GM12892 (cell line): Measurements from ENCODE around the gene ZHX3.
A peak's percentile ranks its signal among the peaks of the same experiment; 100 is the strongest.

ENCODE experiments used
- DNase-seq: peaks from one replicate; pipeline ENCODE4 v3.0.0; 2011; ENCODE audit not compliant: insufficient read length
- FAIRE-seq: peaks from 2 replicates; lab custom pipeline; 2011; peaks lifted over from hg19 to GRCh38; lab: Jason Lieb, UNC
- POLR2A ChIP-seq: IDR thresholded peaks from 2 replicates; pipeline ENCODE4 v1.6.1; 2011; ENCODE audit warnings: low read depth, low read length, control low read depth
- POLR2AphosphoS5 ChIP-seq: IDR thresholded peaks from 2 replicates; pipeline ENCODE4 v1.6.1; 2011; ENCODE audit warnings: low read depth, low read length, control low read depth
- TAF1 ChIP-seq: IDR thresholded peaks from 2 replicates; pipeline ENCODE4 v1.6.1; 2011; ENCODE audit warnings: low read depth, mild to moderate bottlenecking, control low read depth, low read length, borderline replicate concordance

ZHX3 gene

GRCh38 chr20:41162396-41162795 is 155.1 kb downstream of the ZHX3 start:
- DNase-seq (no peak), FAIRE-seq (no peak)
- TF ChIP-seq POLR2AphosphoS5, result no peak
- no peak for TF ChIP-seq TAF1
- TF ChIP-seq POLR2A, result no peak

- DNase-seq (no peak), FAIRE-seq (no peak)
- TF ChIP-seq POLR2A (no peak), TAF1 (no peak), POLR2AphosphoS5 (no peak)
Observed at GRCh38 chr20:41161886-41162285, 155.6 kb downstream of the ZHX3 start.

GRCh38 chr20:41160686-41161085 is 156.8 kb downstream of the ZHX3 start:
- no peak for DNase-seq
- TF ChIP-seq POLR2A (no peak), POLR2AphosphoS5 (no peak), TAF1 (no peak)
- FAIRE-seq, result peak; percentile 44

GRCh38 chr20:41159547-41159946 is 158.0 kb downstream of the ZHX3 start:
- no peak for DNase-seq
- TF ChIP-seq TAF1 (no peak), POLR2A (no peak), POLR2AphosphoS5 (no peak)
- peak; percentile 36 for FAIRE-seq

GRCh38 chr20:41158082-41158625 is 159.4 kb downstream of the ZHX3 start:
- TF ChIP-seq TAF1, result no peak
- no peak for TF ChIP-seq POLR2A
- no peak for TF ChIP-seq POLR2AphosphoS5
- no peak for DNase-seq
- FAIRE-seq, result no peak

- DNase-seq, result no peak
- TF ChIP-seq POLR2A (no peak), TAF1 (no peak), POLR2AphosphoS5 (no peak)
- no peak for FAIRE-seq
Observed at GRCh38 chr20:41155261-41155660, 162.3 kb downstream of the ZHX3 start.

GRCh38 chr20:41154436-41155176 is 162.9 kb downstream of the ZHX3 start:
- FAIRE-seq, result no peak
- DNase-seq, result no peak
- TF ChIP-seq TAF1 (no peak), POLR2A (no peak), POLR2AphosphoS5 (no peak)

- DNase-seq (no peak), FAIRE-seq (no peak)
- no peak for TF ChIP-seq TAF1
- no peak for TF ChIP-seq POLR2AphosphoS5
- TF ChIP-seq POLR2A, result no peak
Observed at GRCh38 chr20:41152108-41152757, 165.3 kb downstream of the ZHX3 start.

- DNase-seq (no peak), FAIRE-seq (no peak)
- no peak for TF ChIP-seq POLR2AphosphoS5
- TF ChIP-seq TAF1, result no peak
- no peak for TF ChIP-seq POLR2A
Observed at GRCh38 chr20:41151134-41151869, 166.2 kb downstream of the ZHX3 start.

- no peak for DNase-seq
Observed at GRCh38 chr20:41150664-41151063, 166.9 kb downstream of the ZHX3 start.

GRCh38 chr20:41148942-41149341 is 168.6 kb downstream of the ZHX3 start:
- DNase-seq (no peak), FAIRE-seq (no peak)
- no peak for TF ChIP-seq TAF1
- no peak for TF ChIP-seq POLR2AphosphoS5
- TF ChIP-seq POLR2A, result no peak

More at GRCh38 chr20:41150664-41151063, 166.9 kb downstream of the ZHX3 start:
- peak; percentile 21 for FAIRE-seq
- no peak for TF ChIP-seq POLR2A
- TF ChIP-seq TAF1, result no peak
- no peak for TF ChIP-seq POLR2AphosphoS5
